ENCODE measurements around the gene TES.

DNA sequence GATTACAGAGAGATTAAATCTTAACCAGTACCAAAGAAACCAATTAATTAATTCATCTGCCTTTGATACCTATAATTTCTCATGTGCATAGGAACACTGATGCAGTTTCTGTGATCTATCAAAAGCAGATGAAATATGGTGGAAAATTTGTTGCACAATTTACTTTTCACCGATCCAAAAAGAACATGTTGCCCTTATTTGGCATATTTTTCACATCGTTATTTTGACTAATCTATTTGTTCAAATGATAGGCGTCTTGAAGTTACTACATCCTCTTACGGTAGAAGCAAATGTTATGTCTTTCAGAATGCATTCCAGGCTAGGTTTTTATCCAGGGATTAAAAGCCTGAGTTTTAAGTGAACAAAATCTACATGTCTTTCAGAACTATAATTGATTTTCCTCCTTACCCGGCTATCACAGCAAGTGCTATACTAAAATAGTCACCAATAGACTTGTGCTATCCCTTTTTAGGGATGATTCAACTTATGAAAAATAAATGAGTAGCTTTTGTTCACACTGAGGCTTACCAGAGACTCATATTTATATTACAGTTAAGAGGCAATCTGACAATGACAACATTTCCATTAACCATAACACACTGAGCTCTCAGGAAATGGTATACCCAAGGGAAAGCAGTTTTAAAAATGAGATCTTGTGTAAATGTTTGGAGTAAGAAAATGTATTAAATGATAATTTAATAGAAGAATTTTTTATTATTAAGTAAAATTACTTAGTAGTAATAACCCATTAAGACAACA lies 16.8 kb upstream of the TES start:
- TF ChIP-seq, protein P1, sequence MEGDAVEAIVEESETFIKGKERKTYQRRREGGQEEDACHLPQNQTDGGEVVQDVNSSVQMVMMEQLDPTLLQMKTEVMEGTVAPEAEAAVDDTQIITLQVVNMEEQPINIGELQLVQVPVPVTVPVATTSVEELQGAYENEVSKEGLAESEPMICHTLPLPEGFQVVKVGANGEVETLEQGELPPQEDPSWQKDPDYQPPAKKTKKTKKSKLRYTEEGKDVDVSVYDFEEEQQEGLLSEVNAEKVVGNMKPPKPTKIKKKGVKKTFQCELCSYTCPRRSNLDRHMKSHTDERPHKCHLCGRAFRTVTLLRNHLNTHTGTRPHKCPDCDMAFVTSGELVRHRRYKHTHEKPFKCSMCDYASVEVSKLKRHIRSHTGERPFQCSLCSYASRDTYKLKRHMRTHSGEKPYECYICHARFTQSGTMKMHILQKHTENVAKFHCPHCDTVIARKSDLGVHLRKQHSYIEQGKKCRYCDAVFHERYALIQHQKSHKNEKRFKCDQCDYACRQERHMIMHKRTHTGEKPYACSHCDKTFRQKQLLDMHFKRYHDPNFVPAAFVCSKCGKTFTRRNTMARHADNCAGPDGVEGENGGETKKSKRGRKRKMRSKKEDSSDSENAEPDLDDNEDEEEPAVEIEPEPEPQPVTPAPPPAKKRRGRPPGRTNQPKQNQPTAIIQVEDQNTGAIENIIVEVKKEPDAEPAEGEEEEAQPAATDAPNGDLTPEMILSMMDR (IDR thresholded peaks at IDR 0.05) = no peak
- TF ChIP-seq POLR2A (IDR thresholded peaks at IDR 0.05) = no peak

Measured in testis (tissue), 2 donors.